BJ (cell line): ENCODE results near the gene NEFH. TPM values are rescaled to one million over a fixed set of nuclear protein-coding genes. Genes with fewer than 3 reads are reported as not detected.

ENCODE experiments used
- CTCF ChIA-PET: fragments of 350-600 bp; formaldehyde crosslinking; extraction: SDS; loops from one replicate; lab custom pipeline; 2021; ENCODE audit warnings: antibody characterized with exemption, inconsistent platforms; lab: Yijun Ruan, JAX
- POLR2A ChIA-PET: fragments of 300-600 bp; sonication (Branson Sonifier 250); formaldehyde crosslinking; extraction: SDS; loops from one replicate; lab custom pipeline; 2021; ENCODE audit warnings: antibody characterized with exemption; lab: Charles Lee
- DNase-seq: peaks from one replicate; pipeline ENCODE4 v3.0.0-alpha.2; 2011; ENCODE audit warnings: low read depth
- H3K27me3 ChIP-seq: 2 replicates; pipeline ENCODE4 v1.6.0; 2011; ENCODE audit warnings: low read length; ENCODE audit not compliant: control insufficient read depth, insufficient read depth
- H3K36me3 ChIP-seq: 2 replicates; pipeline ENCODE4 v1.5.1; 2011; ENCODE audit warnings: low read length; ENCODE audit not compliant: control insufficient read depth, insufficient read depth
- H3K4me3 ChIP-seq: 2 replicates; pipeline ENCODE4 v1.5.1; 2011; ENCODE audit warnings: low read depth, mild to moderate bottlenecking, control low read depth, low read length
- polyA plus RNA-seq: library from polyadenylated mRNA; depleted of rRNA; stranded (reverse); fragments of >200 nt; gene quantifications from 2 replicates; pipeline ENCODE4 v1.2.3, GENCODE V29; 2011
- TF ChIP-seq, protein P1 (sequence below): IDR thresholded peaks from 2 replicates; pipeline ENCODE4 v1.5.1; 2011; ENCODE audit warnings: low read depth, mild to moderate bottlenecking, control low read depth, inconsistent platforms, low read length, moderate library complexity; ENCODE audit not compliant: insufficient read depth

The NEFH gene
- polyA plus RNA-seq, 1 experiment = 1.2 TPM

DNA sequence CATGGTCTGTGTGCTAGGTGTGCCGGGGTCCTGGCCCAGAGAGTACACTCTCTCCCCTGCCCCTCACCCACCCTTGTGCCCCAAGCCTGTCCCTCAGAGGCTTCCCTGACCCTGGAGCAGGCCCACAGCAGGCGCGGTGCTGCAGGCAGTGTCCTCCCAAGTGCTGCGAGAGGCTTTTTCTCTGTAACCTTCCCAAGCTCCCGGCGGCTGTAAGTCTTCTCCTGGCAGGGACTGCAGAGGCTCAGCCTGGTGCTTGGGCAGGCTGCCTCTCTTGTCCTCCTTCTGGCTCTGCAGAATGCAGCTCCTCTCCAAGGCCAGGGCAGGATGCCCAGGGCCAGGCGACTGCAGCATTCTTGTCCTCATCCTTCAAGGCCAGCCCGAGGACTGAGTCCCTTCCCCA lies 25.7 kb upstream of the NEFH start:
- DNase-seq = no peak
- Histone ChIP-seq H3K27me3 (no peaks in the 10 kb centered on the region; the same call in 1 of the 2 replicates), H3K36me3 (no peaks in the 10 kb centered on the region), H3K4me3 (no peak overlapping the region)
- POLR2A ChIA-PET = no interaction called here
- TF ChIP-seq, protein P1, sequence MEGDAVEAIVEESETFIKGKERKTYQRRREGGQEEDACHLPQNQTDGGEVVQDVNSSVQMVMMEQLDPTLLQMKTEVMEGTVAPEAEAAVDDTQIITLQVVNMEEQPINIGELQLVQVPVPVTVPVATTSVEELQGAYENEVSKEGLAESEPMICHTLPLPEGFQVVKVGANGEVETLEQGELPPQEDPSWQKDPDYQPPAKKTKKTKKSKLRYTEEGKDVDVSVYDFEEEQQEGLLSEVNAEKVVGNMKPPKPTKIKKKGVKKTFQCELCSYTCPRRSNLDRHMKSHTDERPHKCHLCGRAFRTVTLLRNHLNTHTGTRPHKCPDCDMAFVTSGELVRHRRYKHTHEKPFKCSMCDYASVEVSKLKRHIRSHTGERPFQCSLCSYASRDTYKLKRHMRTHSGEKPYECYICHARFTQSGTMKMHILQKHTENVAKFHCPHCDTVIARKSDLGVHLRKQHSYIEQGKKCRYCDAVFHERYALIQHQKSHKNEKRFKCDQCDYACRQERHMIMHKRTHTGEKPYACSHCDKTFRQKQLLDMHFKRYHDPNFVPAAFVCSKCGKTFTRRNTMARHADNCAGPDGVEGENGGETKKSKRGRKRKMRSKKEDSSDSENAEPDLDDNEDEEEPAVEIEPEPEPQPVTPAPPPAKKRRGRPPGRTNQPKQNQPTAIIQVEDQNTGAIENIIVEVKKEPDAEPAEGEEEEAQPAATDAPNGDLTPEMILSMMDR = no peak
- CTCF ChIA-PET = interaction anchor here (0.9 to 1.2 kb wide), 3 partner anchors 11 to 17 kb away, joined by 3 to 6 read pairs (median 3); no protein-coding TSS in a partner anchor

DNA sequence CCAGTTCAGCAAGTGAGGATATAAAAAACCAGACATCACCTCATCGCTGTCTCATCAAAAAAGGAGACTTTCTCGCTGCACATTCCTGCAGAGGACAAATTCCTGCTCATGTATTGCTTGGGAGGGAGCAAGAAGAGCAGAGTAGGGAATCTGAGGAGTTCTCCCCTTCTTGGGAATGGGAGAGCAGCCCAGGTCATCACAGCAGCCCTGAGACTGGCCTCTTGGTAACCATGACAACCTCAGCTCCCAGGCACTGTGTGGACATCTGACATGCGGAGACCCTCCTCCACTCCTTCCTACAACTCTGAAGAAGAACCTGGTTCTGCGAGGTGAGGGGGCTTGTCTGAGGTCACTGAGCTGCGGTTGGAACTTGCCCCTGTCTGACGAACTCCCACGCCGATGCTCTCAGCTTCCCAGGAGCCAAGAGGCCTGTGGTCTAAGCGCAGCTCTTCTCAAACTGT lies 23.8 kb upstream of the NEFH start:
- no peak for DNase-seq
- no peaks in the 10 kb centered on the region for H3K36me3 ChIP-seq
- ChIA-PET CTCF (no interaction called here), POLR2A (no interaction called here)
- H3K27me3 ChIP-seq = no peaks in the 10 kb centered on the region; the same call in 1 of the 2 replicates
- TF ChIP-seq, protein P1 = no peak
- H3K4me3 ChIP-seq = no peak overlapping the region

DNA sequence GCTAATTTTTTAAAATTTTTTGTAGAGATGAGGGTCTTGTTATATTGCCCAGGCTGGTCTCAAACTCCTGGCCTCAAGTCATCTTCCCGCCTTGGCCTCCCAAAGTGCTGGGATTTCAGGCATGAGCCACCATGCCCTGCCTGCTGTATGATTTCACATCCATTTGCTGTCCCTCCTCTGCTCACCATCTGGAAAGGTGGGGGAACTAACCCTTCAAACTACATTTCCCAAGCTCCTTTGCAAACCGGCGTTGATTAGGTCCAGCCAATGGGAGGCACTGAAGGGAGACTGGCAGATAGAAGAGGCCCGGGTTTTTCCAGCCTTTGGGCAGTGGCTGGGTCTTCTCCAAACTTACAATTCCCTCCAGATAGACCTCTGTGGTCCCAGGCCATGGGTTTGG lies 22.3 kb upstream of the NEFH start:
- no peak for DNase-seq
- Histone ChIP-seq H3K27me3 (no peaks in the 10 kb centered on the region; the same call in 1 of the 2 replicates), H3K36me3 (no peaks in the 10 kb centered on the region), H3K4me3 (no peak overlapping the region)
- CTCF ChIA-PET = no interaction called here
- POLR2A ChIA-PET = no interaction called here
- TF ChIP-seq, protein P1 = no peak

DNA sequence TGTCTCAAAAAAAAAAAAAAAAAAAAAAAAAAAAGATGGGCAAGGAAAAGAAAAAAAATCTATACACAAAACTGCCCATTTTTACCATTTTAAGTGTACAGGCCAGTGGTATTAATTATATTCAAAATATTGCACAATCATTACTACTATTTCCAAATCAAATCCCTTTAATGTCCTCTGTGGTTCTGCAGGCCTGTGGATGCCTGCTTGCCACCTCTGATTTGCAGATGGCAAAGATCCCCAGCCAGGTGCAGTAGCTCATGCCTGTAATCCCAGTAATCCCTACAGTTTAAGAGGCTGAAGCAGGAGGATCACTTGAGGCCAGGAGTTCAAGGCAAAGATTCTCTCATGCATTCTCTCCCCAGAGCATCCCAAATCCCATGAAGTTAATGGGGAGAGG lies 21.5 kb upstream of the NEFH start:
- DNase-seq = no peak
- H3K4me3 ChIP-seq = no peak overlapping the region
- H3K27me3 ChIP-seq = no peaks in the 10 kb centered on the region; the same call in 1 of the 2 replicates
- TF ChIP-seq, protein P1 = no peak
- ChIA-PET POLR2A (no interaction called here), CTCF (interaction anchor here (1.5 kb wide), 1 partner anchor 13 kb away, joined by 5 read pairs; no protein-coding TSS in a partner anchor)
- no peaks in the 10 kb centered on the region for H3K36me3 ChIP-seq

DNA sequence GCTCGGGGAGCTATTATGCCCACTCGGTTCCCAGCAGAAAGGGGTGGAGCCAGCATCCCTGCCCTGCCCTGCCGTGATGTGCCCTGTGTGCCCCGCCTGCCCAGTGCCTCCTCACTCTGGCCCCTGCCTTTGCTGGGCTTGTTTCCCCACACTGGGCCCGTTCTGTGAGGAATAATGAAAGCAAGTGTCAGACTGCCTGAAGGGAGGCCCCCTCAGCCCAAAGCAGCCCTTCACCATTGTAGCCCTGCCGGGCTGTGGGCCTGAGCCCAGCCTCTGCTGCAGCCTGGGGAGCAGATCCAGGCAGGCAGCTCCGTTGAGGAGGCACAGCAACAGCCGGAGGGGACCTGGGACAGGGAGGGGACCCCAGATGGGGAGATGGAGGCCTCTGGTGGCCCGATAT lies 20.2 kb upstream of the NEFH start:
- ChIA-PET CTCF (interaction anchor here (1.5 kb wide), 1 partner anchor 11 kb away, joined by 5 read pairs; no protein-coding TSS in a partner anchor), POLR2A (no interaction called here)
- no peaks in the 10 kb centered on the region; the same call in 1 of the 2 replicates for H3K27me3 ChIP-seq
- no peaks in the 10 kb centered on the region for H3K36me3 ChIP-seq
- DNase-seq = no peak
- TF ChIP-seq, protein P1 = no peak
- no peak overlapping the region for H3K4me3 ChIP-seq
